GM10266 (cell line): ENCODE results near the gene PHOX2B.

ENCODE experiments used
- DNase-seq: peaks from one replicate; pipeline ENCODE4 v3.0.0; 2012; ENCODE audit errors: extremely low spot score
- CTCF ChIP-seq: IDR thresholded peaks from 2 replicates; pipeline ENCODE4 v1.5.1; 2012; ENCODE audit warnings: mild to moderate bottlenecking, low read depth; ENCODE audit not compliant: control insufficient read depth, insufficient read depth; ENCODE audit errors: missing control alignments

Gene PHOX2B

GRCh38 chr4:41703785-41704184, 44.7 kb downstream of the PHOX2B start:
- TF ChIP-seq CTCF: no peak
- DNase-seq: no peak

DNA sequence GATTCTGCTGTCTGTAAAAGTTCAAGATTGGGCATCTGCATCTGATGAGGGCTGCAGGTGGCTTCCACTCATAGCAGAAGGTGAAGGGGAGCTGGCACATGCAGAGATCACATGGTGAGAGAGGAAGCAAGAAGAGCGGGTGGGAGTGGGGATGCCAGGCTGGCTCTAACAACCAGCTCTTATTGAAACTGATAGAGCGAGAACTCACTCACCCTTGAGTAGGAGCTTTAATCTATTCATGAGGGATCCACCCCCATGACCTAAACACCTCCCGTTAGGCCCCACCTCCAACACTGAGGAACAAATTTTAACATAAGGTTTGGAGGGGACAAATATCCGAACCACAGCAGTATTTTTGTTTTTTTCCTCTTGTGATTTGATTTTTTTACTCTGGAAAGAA, 45.8 kb downstream of the PHOX2B start:
- no peak for DNase-seq
- TF ChIP-seq CTCF: no peak

- TF ChIP-seq CTCF: no peak
- no peak for DNase-seq
Measured at GRCh38 chr4:41701983-41702382, 46.5 kb downstream of the PHOX2B start.

GRCh38 chr4:41696763-41697162, 51.8 kb downstream of the PHOX2B start:
- no peak for TF ChIP-seq CTCF

DNA sequence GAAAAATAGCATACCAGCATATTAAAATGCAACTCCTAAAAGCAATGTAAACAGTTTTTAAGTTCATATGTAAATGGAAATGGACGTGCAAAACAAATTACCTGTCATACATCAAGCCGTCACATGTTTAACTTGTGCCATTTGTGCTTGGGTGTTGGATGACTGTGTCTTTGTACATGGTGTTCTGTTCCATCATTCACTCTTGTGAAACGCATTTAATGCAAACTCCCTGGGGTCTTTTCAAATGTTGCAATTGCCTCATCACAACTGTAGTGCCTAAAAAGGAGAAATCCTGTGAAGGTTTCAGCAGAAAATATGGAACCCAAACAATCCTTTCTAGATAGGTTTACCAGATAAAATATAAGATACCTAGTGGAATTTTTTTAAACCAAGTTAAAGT, 52.4 kb downstream of the PHOX2B start:
- TF ChIP-seq CTCF: no peak
- DNase-seq: no peak

More at GRCh38 chr4:41696763-41697162, 51.8 kb downstream of the PHOX2B start:
- no peak for DNase-seq
